GM18951 (cell line): Measurements from ENCODE around the gene SOX15.

Source experiments
- POLR2A ChIP-seq: IDR thresholded peaks from 4 replicates; pipeline ENCODE4 v1.6.1; 2011; ENCODE audit warnings: mild to moderate bottlenecking; ENCODE audit not compliant: insufficient read length, insufficient read depth; ENCODE audit errors: extremely low read depth
- in situ Hi-C: fragments of 300-500 bp; cut with MboI; formaldehyde crosslinking; loops from one replicate; pipeline ENCODE4 v1.12.0; 2022; ENCODE audit warnings: low sequenced_read_pairs, mixed read lengths, inconsistent platforms; ENCODE audit not compliant: unreplicated experiment

Gene SOX15

DNA sequence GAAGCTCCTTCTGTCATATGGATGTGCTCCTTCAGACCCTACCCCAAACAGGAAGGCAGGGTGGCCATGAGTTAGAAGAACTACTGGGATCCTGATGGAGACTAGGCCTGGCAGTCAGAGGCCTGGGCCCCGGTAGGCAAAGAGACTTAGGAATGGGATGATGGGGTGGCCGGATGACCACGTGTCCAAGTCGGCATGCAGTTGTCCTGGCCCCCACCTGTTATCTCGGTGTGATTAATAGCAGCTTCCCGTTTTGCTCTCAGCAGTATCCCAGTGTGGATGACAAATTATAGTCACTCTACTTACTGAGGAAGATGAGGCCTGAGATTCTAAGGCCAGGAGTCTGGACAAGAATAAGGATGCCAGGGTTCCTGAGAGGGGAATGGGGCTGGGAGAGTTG lies 39.5 kb downstream of the SOX15 start:
- in situ Hi-C loops, result no loop called here
- TF ChIP-seq POLR2A, result no peak

DNA sequence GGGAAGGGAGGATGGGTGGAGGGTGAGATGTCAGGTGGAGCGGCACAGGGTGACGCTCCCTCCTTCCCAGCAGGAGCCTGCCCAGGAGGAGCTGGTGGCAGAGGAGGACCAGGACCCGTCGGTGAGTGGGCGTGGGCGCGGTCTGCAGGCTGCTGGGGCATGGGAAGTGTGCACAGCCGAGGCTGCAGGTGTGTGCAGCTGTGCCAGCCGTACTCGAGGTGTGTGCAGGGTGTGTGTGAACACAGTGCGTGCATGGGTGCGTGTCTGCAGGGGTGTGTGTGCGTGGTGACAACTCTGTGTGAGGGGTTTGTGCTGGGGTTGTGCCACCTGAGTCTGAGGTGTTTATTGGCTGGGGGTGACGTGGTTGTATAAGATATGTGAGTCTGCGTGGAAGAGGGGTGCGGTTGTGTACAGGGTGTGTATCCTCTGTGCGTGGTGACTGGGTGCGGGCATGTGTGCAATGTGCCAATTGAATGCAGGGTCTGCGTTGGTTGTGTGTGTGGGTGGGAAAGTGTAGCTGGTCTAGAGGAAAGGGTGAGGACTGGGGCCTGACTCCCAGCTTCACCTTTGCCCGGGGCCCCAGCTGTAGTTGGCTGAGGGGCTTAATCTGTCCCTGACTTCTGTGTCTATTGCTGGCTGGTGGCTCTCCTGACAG lies 40.4 kb downstream of the SOX15 start:
- in situ Hi-C loops, result no loop called here
- TF ChIP-seq POLR2A, result no peak

DNA sequence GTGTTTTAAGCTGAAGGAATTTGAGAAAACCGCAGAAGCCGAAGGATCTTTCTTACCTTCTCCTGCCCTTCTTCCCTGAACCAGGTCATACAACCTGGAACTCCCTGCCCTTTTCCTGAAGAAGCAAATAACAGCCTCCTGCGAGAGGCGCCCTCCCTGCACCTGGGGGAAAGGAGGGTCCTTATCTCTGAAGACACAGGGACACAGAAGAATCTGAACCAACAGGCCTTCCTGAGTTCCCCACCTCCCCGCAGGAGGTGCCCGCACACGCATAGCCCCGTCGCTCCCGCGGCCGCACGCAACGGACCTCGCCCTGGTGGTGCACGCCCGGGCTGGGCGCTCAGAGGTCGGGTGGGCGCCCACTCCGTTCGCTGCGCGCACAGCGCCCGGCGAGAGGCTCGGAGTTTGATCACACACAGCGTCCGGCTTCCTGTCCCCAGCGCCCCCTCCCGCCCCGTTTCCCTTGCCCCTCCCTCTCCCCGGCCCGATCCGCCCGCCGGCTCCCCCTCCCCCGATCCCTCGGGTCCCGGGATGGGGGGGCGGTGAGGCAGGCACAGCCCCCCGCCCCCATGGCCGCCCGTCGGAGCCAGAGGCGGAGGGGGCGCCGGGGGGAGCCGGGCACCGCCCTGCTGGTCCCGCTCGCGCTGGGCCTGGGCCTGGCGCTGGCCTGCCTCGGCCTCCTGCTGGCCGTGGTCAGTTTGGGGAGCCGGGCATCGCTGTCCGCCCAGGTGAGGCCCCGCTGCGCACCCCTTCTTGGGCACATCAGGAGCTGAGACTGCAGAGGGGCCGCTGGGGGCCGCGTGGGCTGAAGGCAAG lies 41.1 kb downstream of the SOX15 start, which contains the start of gene TNFSF12:
TNFSF12 (plus strand) TSS at position 474 of the 816 bp plus-strand sequence; CDS start at position 570, 96 bp downstream.
- TF ChIP-seq POLR2A, result peak; percentile 84
- in situ Hi-C loops, result no loop called here

DNA sequence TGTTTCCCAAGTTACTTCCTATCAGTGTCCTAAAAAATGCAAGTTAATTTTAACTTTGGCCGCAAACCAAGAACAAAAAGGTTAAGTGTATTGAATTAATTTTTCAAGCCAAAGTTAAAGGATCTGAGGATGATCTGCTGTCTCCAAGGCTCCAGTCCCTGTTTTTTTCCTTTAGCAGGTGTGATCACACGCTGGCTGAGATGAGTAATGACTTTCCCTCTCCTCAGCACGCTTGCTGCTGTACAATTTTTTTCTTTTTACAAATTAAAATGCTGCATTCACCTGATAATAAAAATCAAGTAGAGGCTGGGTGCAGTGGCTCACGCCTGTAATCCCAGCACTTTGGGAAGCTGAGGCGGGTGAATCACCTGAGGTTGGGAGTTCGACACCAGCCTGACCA lies 45.0 kb downstream of the SOX15 start:
- TF ChIP-seq POLR2A, result no peak

DNA sequence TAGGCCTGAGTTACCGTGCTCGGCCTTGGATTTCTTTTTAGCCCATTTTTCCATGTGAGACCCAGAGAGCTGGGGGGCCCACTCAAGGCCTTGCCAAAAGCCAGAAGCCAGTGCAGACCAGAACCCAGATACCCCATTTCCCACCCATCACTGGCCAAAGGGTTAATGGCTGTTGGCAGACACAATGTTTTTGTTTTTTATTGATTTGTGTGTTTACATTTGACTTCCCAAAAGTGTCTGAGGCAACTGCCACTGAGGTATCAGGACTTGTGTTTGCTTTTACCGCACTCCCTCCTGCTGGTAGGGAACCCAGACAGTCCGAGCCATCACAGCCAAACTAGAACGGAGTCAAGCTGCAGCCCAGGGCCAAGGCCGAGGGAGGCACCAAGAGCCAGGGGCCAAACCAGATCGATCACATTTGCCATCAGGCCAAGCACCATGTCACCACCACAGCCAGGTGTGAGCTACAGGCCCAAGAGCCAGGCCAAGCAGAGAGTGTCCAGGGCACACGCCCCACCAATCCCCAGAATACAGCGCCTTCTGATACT lies 48.7 kb downstream of the SOX15 start:
- no peak for TF ChIP-seq POLR2A
- in situ Hi-C loops, result no loop called here

More for the DNA sequence above, 45.0 kb downstream of the SOX15 start:
- in situ Hi-C loops, result no loop called here

DNA sequence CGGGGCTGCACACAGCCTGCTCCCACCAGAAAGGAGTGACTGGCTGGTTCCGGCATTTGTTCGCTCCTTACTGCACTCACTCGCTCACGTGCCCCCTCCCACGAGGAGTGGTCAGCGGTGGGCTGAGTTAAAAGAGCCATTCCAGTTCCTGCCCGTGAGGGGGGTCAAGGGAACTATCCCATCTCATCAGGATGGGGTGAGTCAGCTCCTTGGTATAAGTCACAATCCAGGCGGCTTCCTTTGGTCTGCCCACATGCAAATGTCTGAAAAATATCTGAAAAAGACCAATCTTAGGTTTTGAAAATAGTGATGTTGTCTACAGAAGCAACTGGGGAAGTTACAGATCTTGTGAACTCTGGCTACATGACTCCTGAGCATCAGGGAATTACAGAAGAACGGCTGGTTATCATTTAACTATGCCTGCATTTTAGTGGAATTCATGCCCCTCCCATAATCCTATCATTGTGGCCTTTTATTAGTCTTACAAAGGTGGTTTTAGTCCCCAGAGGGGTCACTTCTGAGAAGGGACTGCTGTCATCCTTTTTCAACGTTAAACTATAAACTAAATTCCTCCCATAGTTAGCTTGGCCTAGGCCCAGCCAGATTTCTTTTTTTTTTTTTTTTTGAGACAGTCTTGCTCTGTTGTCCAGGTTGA lies 50.9 kb downstream of the SOX15 start:
- in situ Hi-C loops, result no loop called here
- TF ChIP-seq POLR2A, result no peak
